Stromal cell of bone marrow (primary cell): ENCODE results near the gene SERINC3.
"Not testable (repeated sequence)": the region's sequence is repeated elsewhere in the genome, so short reads cannot be mapped to it uniquely, and the experiment has no call there.

Source experiments
- DNase-seq: peaks from one replicate; pipeline ENCODE4 v3.0.0-alpha.2; 2012; ENCODE audit warnings: low read depth

SERINC3 gene

DNA sequence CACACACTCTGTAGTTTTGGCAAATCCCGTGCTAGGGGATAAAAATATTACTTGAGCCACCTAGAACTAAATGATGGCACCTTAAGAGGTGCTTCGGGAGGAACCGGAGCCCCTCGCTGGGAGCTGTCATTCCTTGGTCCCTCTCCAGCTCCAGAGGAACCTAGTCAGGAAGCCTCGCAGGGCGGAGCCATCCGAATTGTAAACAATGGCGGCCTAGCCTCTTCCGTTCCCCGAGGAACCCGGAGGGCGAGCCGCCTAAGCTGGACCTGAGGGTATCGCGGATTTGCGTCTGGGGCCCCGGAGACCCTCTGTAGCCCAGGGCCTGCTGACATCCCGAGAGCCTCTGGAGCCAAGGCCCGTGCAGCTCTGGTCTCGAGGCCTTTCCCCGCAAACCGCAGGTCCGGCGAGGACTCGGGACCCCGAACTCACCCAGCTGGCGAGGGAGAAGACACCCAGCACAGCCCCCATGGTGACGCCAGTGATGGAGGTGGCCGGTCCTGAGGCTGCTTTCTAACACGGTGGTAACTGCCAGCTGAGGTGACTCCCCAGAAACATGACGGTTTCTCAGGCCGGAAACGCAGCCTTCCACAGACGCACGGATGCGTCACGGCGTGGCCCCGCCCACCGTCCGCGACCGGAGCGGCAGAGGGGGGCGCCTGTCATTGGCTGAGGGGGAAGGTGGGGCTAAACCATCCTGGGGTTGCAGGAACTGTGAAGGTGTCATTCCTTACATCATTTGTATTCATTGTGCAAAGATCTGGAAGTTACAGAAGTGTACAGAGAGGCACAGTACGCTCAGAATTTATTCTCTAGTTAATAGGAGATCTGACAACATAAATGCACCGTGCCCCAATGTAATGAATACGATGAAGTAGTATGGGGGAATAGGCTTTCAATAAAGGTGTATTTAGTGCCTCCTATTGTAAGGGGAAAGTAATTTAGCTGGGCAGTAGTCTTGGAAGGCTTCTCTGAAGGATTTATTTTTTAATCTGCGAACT is at the start of gene SERINC3:
SERINC3 (minus strand) TSS at position 587 of the 998 bp plus-strand sequence; CDS start at position 468, 119 bp downstream.
- DNase-seq = peak; percentile 91

DNA sequence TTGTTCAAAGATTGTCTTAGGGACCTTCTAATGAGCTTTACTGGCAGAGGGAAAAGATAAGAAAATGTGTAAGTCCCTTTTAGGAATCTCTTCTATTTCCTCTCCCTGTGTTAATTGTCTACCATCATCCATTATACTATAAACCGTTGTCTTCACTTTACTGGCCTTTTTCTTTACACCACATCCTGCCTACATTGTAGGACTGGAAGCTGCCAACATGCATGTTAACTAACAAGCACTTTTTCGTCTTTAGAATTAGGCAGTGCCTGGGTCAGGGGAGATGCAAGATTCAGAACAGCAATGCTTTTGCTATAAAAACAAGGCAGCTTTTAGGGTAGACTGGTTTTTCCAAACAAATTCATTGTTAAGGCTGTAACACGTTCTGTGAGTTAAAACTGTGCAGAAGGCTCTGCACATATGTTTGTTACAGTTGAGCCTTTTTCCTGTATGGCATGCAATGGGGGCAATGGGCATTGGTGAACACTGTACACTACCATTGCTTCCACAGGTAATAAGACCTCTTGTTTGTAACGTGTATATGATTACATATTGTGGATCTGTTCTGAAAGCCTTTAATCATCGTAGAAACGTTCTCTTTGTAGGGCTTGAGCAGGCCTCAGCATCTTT is 49.6 kb upstream of the SERINC3 start:
- no peak for DNase-seq

DNA sequence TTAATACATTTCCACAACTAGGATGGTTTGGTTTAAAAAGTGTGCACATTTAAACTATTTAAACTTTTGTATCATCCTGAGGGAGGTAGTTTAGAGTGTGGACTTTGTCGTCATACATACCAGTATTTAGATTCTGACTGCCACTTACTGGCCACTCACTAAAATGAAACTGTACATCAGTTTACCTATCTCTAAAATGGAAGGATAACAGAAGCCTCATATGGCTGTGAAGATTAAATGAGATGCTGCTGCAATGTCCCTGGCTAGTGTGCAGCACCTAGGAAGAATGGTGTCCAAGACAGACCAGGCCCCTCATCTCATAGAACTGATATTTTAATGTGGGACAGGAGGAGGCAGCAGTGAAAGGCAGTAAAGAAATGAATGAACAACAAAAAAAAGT is 48.5 kb upstream of the SERINC3 start:
- DNase-seq = no peak

DNA sequence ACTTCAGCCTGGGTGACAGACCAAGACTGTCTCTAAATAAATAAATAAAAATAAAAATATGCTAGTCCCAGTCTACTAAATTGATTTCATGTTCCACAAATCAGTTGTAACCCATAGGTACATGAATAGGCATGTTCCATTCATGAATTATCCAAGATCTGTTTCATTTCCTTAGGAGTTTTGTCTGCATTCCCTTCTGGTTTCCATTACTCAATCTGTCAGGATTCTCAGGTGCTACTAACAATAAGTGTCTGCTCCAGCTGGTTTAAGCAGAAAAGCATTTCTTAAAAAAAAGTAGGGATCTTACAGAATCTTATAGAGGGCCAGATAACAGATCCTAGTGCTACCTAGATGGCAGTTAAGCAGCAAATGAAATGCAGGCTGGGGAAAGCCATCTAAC is 44.9 kb upstream of the SERINC3 start:
- no peak for DNase-seq

DNA sequence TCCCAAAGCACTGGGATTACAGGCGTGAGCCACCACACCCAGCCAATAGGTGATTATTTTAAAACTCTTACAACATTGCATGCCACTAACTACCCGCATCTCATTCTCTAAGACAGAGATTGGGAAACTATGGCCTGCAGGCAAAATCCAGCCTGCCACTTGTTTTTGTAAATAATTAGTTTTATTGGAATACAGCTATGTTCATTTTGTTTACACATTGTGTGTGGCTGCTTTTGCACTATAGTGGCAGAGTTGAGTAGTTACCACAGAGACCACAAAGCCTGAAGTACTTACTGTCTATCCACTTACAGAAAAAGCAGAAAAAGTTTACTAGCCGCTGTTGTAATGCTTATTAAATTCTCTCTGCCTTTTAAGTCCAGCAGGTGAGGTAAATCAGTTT is 44.1 kb upstream of the SERINC3 start:
- DNase-seq = no peak

DNA sequence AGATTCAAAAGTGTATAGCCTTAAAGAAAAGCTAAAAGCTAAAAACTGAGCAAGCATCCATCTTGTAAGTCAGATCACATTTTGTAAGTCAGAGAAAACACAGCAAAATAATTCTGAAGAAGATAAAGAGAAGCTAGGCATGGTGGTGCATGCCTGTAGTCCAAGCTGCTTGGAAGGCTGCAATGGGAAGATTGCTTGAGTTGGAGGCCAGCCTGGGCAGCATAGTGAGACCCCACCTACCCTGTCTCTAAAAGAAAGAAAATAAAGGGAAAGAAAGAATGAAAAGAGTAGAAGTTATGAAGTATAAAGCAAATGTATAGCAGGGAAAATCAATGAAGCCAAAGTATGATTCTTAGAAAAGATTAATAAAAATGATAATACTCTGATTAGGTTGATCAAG is 40.0 kb upstream of the SERINC3 start:
- no peak for DNase-seq

DNA sequence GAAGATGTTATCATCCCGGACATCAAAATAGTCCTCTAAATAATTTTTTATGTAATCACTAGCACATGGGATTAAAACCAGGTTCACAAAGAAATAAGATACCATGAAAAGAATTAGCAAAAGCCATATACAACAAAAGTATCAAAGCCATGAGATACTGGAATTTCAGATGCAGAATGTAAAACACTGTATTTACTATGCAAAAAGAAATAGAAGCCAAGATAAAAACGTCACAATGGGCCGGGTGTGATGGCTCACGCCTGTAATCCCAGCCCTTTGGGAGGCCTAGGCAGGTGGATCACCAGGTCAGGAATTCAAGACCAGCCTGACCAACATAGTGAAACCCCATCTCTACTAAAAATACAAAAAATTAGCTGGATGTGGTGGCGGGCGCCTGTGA is 38.9 kb upstream of the SERINC3 start:
- DNase-seq = not testable (repeated sequence)

DNA sequence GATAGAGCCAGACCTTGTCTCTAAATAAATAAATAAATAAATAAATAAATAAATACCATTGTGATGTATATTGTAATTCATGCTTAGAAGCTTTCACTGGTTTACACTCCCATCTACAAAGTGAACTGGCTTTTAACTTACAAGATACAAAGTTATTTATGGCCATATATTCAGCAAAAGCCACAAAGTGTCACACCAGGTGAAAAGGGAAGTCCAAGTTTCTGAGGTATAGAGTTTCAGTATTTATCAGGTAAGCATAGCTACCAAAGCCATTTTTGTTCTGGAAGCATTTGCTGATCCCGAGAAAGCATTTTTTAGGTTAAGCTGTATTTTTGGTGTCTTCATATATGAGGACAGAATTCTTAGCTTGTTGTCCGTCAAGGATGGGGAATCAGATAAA is 38.4 kb upstream of the SERINC3 start:
- DNase-seq = no peak

DNA sequence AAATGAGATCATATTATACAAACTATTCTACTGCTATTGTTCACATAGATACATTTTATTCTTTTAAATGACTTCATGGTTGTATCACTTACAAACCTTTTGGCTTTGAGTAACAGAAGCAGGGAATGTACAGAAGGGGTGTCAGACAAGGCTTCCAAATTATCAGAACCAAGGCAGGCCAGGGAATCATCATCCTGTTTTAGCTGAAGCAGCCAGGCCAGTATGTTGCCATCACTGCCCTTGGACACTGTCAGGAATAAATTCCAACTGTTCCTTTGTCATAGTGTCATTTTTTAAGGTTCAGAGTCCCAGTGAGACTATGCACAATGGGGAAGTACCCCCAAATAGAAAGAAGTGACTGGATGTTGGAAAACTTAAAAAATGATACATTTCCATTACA is 37.4 kb upstream of the SERINC3 start:
- DNase-seq = no peak

DNA sequence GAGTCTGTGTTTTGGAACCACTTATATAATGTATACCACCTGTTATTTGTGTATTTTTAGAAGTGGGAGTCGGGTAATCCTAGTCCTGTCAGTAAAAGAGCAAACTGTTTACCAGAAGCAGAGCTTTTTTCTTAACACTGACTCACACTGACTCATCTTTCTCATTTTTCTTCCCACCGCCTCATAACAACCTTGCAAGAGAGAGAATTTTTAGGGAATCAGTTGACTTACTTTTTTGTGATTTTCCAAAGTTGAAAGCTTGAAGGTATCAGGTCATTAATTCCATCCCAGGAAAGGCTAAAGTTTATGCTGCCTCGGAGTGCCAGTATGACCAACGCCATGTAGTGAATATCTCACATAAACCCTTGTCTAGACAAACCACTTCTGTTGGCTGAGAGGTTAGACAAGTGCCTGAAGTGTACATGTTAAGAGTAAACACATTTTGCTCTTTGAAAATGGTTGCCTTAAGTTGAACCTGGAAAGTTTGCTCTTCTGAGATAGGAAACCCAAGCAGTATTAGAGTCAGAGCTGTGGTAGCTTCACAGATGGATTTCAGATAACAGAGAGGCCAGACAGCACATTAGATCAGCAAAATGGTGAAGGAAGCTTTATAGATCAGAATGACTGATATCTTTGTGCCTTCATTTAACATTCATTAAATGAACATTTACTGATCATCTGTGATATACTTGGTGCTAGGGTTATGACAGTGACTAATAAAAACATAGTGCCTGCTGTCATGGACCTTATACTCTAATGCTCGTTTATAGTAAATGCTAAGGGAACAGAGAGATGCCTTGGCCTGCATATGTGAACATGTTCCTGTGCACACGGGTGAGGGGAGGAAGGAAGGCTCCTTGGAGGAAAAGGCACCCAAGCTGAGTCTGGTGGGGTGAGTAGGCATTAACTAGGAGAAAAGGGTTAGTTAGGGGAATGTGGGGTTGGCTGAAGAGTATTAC is 31.4 kb upstream of the SERINC3 start:
- DNase-seq = peak; percentile 70

DNA sequence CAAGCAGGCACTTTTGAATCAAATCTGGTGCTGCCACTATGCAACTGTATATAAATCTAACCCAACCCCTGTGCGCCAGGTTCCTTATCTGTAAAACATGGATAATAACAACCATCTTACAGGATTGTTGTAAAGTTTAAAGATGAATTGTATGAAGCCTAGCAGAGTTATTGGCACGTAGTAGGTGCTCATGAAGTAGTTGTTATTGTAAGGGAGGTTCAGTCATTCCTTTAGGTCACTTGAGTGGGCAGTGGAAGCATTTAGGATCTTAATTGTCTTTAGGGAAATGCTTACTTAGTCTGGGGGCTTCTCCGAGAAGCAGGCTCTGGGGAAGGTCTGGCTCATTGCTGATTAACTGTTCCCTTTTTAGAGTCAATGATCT is 30.7 kb upstream of the SERINC3 start:
- no peak for DNase-seq

DNA sequence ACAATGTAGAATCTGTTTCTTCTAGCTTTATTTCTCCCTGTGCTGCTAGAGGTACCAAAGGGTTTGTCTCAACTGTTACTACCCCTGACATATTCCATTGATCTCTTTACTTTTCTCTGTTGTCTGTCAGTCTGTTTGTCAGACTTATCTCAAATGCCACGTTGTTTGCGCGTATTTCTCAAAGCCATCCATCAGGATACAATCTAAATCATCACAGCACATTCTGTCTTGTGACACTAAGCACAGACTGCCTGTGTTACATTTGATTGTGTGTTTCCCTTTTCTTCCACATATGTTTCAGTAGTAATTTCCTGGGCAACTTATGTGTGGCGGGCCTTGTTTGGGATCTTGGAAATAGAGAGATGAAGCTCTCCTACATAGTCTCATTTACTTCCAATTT is 30.2 kb upstream of the SERINC3 start:
- no peak for DNase-seq

DNA sequence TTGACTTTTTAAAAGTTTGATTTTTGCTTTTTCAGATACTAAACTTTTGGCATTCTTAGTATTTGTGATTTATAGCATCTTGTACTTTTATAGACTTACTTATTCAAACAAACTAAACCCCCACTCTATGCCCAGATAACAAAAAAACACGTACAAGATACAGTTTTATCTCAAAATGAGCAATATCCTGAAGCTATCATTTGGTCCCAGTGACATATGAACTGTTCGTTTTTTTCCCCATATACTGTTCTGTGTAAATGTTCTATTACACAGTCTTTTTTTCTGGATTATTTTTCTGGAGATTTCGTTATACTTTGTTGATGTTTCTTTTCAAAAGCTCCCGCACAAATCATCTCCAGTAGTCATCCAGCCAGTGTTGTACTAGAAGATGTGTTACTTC is 27.3 kb upstream of the SERINC3 start:
- no peak for DNase-seq

DNA sequence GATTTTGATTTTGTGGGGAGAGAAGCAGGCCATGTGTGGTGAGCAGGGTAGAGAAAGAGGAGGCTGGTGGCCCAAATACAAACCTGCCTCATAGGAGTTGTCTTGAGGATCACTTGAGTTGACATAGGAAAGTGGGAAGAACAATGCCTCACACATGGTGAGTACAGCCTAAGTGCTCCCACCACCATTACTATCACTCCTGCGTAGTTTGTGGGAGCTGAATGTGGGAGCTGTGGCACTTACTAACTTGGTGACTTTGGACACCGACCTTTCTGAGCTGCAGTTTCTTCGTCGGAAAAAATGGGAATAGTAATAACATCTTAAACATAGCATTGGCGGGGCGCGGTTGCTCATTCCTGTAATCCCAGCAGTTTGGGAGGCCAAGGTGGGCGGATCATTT is 25.5 kb upstream of the SERINC3 start:
- no peak for DNase-seq

DNA sequence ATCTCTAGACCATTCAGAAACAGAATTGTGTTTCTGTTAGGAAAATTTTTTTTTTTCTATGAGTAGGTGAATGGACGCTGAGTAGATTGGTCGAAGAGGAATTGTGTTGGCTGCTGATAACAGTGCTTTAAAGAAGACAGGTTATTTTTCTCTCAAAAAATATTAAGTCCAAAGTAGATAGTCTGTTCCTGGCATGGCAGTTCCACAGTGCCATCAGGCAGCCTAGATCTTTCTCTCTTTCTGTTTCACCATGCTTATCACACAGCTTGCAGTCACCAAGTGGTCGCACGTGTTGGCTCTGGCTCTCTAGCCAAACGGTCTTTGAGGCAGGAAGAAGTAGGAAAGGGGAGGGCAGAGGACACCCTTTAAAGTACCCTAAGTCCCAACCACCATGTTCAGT is 22.4 kb upstream of the SERINC3 start:
- DNase-seq = no peak

DNA sequence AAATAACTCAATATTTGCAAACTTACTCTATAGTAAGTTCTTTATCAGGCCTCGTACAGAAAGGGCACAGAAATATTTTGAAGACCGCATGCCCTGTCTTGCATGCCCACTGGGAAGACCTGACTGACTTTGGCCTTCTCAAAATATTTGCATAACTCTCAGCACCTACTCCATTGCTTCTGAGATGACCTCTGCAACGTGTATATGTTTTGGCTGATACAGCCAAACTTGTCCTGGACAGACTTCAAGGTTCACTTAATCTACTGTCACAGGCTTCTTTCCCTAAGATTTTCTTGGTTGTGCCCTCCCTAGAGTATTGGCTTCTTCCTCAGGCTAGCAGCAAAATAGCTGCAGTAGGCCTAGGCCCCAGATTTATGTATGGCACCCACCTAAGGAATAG is 21.5 kb upstream of the SERINC3 start:
- DNase-seq = no peak

DNA sequence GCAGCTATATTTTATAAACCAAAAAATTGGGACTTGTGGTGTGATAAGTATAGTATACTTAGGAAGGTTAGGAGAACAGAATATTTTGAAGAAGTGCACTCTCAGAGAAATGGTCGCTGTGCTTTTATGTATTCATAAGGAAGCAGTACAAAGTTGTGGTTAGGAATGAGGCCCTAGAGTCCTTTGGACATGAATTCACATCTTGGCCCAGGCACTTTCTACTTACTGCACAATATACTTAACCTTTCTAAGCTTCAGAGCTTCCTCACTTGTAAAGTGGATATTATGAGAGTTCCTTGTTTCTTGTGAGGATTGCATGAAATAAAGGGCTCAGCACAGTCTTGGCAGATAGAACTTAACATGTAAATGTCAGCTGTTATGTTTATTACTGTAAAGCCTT is 21.0 kb upstream of the SERINC3 start:
- DNase-seq = no peak

DNA sequence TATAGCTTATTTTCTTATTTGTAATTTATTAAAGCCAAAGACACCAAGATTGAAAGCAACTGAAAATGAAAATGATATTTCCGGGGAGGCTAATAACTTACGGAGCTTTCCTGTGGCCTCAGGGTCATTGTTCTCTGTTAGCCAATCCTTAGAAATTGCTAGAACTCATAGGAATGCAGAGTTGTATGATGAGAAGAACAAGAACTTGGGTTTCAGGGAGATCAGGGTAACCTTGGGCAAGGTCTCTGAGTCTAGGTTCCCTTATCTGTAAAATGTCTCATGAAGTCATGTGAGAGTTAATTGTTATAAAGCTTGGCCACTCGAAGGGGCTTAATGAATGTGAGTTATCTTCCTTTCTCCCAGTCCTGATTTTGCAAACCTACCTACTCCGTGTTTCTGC is 20.1 kb upstream of the SERINC3 start:
- no peak for DNase-seq

DNA sequence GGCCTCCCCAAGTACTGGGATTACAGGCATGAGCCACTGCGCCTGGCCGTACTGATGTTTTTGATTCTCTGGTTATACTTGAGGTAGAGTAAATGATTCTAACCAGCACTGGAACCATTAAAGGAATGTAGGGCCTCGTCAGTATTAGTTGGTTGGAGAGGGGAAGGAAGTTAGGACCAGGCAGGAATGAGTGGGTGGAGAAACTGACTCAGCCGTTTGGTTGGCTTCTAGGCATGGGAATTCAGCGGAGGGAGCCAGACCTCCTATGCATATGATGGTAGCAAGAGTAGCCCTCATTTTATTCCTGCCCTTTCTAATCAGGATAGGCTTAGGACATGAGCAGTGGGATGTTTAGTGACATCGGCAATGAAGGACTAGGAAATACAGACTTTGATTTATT is 19.0 kb upstream of the SERINC3 start:
- DNase-seq = peak; percentile 51

DNA sequence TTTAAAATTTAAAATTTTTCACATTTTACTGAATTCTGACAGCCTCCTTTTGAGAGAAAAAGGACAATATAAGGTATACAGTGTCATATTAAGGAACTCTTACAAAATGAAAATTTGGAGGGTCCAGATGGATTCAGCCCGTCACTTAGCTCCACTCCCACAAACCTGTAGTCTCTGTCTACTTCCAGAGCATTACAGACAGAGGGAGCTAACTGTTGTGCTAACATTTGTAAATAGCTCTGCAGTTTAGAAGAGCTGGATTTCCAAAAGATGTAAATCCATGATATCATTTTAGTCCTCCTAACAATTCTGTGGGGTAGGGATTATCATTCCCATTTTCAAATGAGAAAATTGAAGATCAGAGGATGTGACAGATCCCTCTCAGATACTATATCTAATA is 16.1 kb upstream of the SERINC3 start:
- DNase-seq = no peak

DNA sequence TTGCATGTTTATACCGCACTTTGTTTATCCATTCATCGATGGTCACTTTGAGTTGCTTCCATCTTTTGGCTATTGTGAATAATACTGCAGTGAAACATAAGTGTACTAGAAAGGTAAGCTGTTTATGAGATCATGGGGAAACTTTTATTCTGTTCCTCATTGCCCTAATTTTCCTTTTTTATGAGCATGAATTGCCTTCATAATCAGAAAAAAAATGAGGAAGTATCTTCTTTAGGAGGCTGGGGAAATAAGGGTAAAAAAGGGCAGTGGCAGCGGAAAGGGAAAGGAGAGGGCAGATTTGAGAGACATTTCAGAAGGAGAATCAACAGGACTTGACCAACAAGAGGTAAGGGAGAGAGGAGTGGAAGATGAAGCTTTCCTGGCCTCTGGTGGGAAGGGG is 14.3 kb upstream of the SERINC3 start:
- DNase-seq = no peak

DNA sequence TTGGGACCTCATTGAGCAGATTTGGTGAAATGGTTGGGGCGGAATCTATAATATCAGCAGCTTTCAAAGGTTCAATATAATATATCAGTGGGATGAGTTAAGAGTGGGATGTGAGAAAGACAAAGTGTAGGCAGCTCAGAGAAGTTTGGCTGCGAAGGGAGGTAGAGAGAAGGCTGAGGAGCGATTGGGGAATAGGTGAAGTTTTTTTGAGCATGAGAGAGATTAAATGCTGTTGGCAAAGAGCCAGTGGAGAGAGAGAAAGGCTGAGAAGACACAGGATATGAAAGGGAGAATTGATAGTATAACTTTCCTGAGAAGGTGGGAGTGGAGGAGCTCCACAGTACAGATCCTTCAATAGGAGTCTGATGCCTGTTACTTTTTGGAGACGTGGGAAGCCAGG is 12.1 kb upstream of the SERINC3 start:
- no peak for DNase-seq

DNA sequence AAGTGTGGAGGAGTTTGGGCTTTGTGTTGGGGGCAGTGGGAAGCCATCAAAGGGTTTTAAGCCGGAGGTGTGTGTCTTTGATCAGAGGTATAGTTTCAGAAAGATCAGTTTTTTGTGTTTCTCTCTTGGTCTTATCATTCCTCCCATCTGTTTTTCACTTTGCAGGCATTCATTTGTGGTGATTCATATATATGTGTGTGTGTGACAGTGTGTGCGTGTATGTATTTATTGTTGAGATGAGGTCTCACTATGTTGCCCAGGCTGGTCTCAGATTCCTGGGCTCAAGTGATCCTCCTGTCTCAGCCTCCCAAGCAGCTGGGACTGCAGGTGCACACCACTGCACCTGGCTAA is 11.1 kb upstream of the SERINC3 start:
- DNase-seq = no peak
